Central memory CD8-positive, alpha-beta T cell (primary cell): ENCODE results near the gene SEPTIN8.
"Not testable (repeated sequence)": the region's sequence is repeated elsewhere in the genome, so short reads cannot be mapped to it uniquely, and the experiment has no call there.

Source experiments
- ATAC-seq: fragments of 150-1000 bp; cut with Tn5 transposase; replicated peaks from 2 replicates; pipeline ENCODE4 v1.10.0; 2022; ENCODE audit warnings: mild to moderate bottlenecking, moderate FRiP score, moderate number of reproducible peaks; ENCODE audit not compliant: poor library complexity, severe bottlenecking; ENCODE audit errors: extremely low read depth
- DNase-seq, 2 donors: peaks; one replicate each; pipeline ENCODE4 v3.0.0; 2021; ENCODE audit warnings: low spot score in 2 of 2
- H3K27ac Mint-ChIP-seq: one replicate; pipeline ENCODE4 v1.8.0; 2022; ENCODE audit warnings: low read depth, mild to moderate bottlenecking, moderate library complexity, mixed read lengths
- H3K27me3 Mint-ChIP-seq: one replicate; pipeline ENCODE4 v1.8.0; 2022; ENCODE audit warnings: mixed read lengths
- H3K36me3 Mint-ChIP-seq: one replicate; pipeline ENCODE4 v1.8.0; 2022; ENCODE audit warnings: mild to moderate bottlenecking, moderate library complexity, mixed read lengths; ENCODE audit not compliant: insufficient read depth
- H3K4me1 Mint-ChIP-seq: one replicate; pipeline ENCODE4 v1.8.0; 2022; ENCODE audit warnings: mixed read lengths
- H3K4me3 Mint-ChIP-seq: one replicate; pipeline ENCODE4 v1.8.0; 2022; ENCODE audit warnings: mild to moderate bottlenecking, moderate library complexity, mixed read lengths
- H3K9me3 Mint-ChIP-seq: one replicate; pipeline ENCODE4 v1.8.0; 2022; ENCODE audit warnings: mixed read lengths

The SEPTIN8 gene

GRCh38 chr5:132807163-132807838, 30.3 kb upstream of the SEPTIN8 start:
- Mint-ChIP-seq H3K4me3 (no peak overlapping the region), H3K27me3 (peaks cover 69% of the 10 kb centered on the region), H3K9me3 (no peaks in the 10 kb centered on the region), H3K4me1 (no peaks in the 10 kb centered on the region), H3K27ac (no peak overlapping the region), H3K36me3 (peaks cover 2% of the 10 kb centered on the region)
- ATAC-seq (no peak), DNase-seq (no peak)

- H3K36me3 Mint-ChIP-seq, H3K4me1 Mint-ChIP-seq, H3K4me3 Mint-ChIP-seq, H3K9me3 Mint-ChIP-seq, H3K27ac Mint-ChIP-seq, DNase-seq, ATAC-seq: not testable (repeated sequence)
- H3K27me3 Mint-ChIP-seq = peaks cover 66% of the 10 kb centered on the region
Observed at GRCh38 chr5:132806804-132807162, 29.7 kb upstream of the SEPTIN8 start.

- not testable (repeated sequence) for H3K9me3 Mint-ChIP-seq, ATAC-seq, H3K36me3 Mint-ChIP-seq, DNase-seq, H3K4me1 Mint-ChIP-seq, H3K27ac Mint-ChIP-seq, H3K4me3 Mint-ChIP-seq
- H3K27me3 Mint-ChIP-seq = peaks cover 62% of the 10 kb centered on the region
Observed at GRCh38 chr5:132805872-132806271, 28.8 kb upstream of the SEPTIN8 start.

- not testable (repeated sequence) for ATAC-seq, H3K27ac Mint-ChIP-seq, H3K4me1 Mint-ChIP-seq, H3K36me3 Mint-ChIP-seq, H3K4me3 Mint-ChIP-seq, DNase-seq, H3K9me3 Mint-ChIP-seq
- peaks cover 45% of the 10 kb centered on the region for H3K27me3 Mint-ChIP-seq
Observed at GRCh38 chr5:132804219-132804618, 27.2 kb upstream of the SEPTIN8 start.

- not testable (repeated sequence) for H3K9me3 Mint-ChIP-seq, DNase-seq, H3K36me3 Mint-ChIP-seq, H3K4me3 Mint-ChIP-seq, H3K4me1 Mint-ChIP-seq, H3K27ac Mint-ChIP-seq, ATAC-seq
- H3K27me3 Mint-ChIP-seq = peaks cover 38% of the 10 kb centered on the region
Observed at GRCh38 chr5:132802685-132803066, 25.6 kb upstream of the SEPTIN8 start.

- Mint-ChIP-seq H3K36me3 (peaks cover 2% of the 10 kb centered on the region), H3K27me3 (peaks cover 33% of the 10 kb centered on the region), H3K4me3 (no peak overlapping the region), H3K9me3 (no peaks in the 10 kb centered on the region), H3K4me1 (no peaks in the 10 kb centered on the region), H3K27ac (no peak overlapping the region)
- no peak for ATAC-seq
- no peak for DNase-seq
Observed at GRCh38 chr5:132802044-132802684, 25.1 kb upstream of the SEPTIN8 start.

- Mint-ChIP-seq H3K36me3 (peaks cover 2% of the 10 kb centered on the region), H3K27me3 (peaks cover 40% of the 10 kb centered on the region), H3K4me1 (no peaks in the 10 kb centered on the region), H3K4me3 (no peak overlapping the region), H3K9me3 (no peaks in the 10 kb centered on the region), H3K27ac (no peak overlapping the region)
- DNase-seq (no peak), ATAC-seq (no peak)
Observed at GRCh38 chr5:132800545-132800944, 23.5 kb upstream of the SEPTIN8 start.

GRCh38 chr5:132799392-132799791, 22.4 kb upstream of the SEPTIN8 start:
- H3K27ac Mint-ChIP-seq = no peak overlapping the region
- ATAC-seq (no peak), DNase-seq (no peak)
- H3K4me3 Mint-ChIP-seq = no peak overlapping the region
- no peaks in the 10 kb centered on the region for H3K9me3 Mint-ChIP-seq
- no peaks in the 10 kb centered on the region for H3K36me3 Mint-ChIP-seq
- H3K4me1 Mint-ChIP-seq = no peaks in the 10 kb centered on the region
- H3K27me3 Mint-ChIP-seq = peaks cover 34% of the 10 kb centered on the region

- Mint-ChIP-seq H3K36me3 (no peaks in the 10 kb centered on the region), H3K4me3 (no peak overlapping the region), H3K27me3 (peaks cover 23% of the 10 kb centered on the region), H3K4me1 (no peaks in the 10 kb centered on the region), H3K9me3 (no peaks in the 10 kb centered on the region), H3K27ac (no peak overlapping the region)
- DNase-seq (no peak), ATAC-seq (no peak)
Observed at GRCh38 chr5:132797651-132798050, 20.6 kb upstream of the SEPTIN8 start.

- ATAC-seq (no peak), DNase-seq (no peak)
- H3K4me1 Mint-ChIP-seq = no peaks in the 10 kb centered on the region
- peaks cover 17% of the 10 kb centered on the region for H3K27me3 Mint-ChIP-seq
- no peaks in the 10 kb centered on the region for H3K9me3 Mint-ChIP-seq
- H3K27ac Mint-ChIP-seq = no peak overlapping the region
- no peaks in the 10 kb centered on the region for H3K36me3 Mint-ChIP-seq
- no peak overlapping the region for H3K4me3 Mint-ChIP-seq
Observed at GRCh38 chr5:132791026-132791425, 14.0 kb upstream of the SEPTIN8 start.

- ATAC-seq = no peak
- Mint-ChIP-seq H3K36me3 (no peaks in the 10 kb centered on the region), H3K9me3 (no peaks in the 10 kb centered on the region), H3K4me1 (no peaks in the 10 kb centered on the region), H3K27me3 (peaks cover 19% of the 10 kb centered on the region), H3K27ac (peak overlapping the region; percentile 9), H3K4me3 (no peak overlapping the region)
- DNase-seq = no peak
Observed at GRCh38 chr5:132790201-132790865, 13.3 kb upstream of the SEPTIN8 start.

GRCh38 chr5:132788990-132789886, 12.2 kb upstream of the SEPTIN8 start:
- no peak overlapping the region for H3K27ac Mint-ChIP-seq
- H3K27me3 Mint-ChIP-seq = peaks cover 26% of the 10 kb centered on the region
- H3K4me3 Mint-ChIP-seq = no peak overlapping the region
- no peaks in the 10 kb centered on the region for H3K4me1 Mint-ChIP-seq
- no peaks in the 10 kb centered on the region for H3K36me3 Mint-ChIP-seq
- DNase-seq = no peak
- ATAC-seq = no peak
- H3K9me3 Mint-ChIP-seq = no peaks in the 10 kb centered on the region
